NCI-H1417 treated with DMSO at 0.1 percent for 48 hours (cell line): ENCODE measurements around the gene CTDSPL.
"Not testable (repeated sequence)": the region's sequence is repeated elsewhere in the genome, so short reads cannot be mapped to it uniquely, and the experiment has no call there.

Source experiments
- DNase-seq: peaks from one replicate; lab custom pipeline; 2025; lab: John Stamatoyannopoulos, UW

Gene CTDSPL

GRCh38 chr3:38019658-38020341 lies 158.1 kb downstream of the CTDSPL start:
- DNase-seq, result no peak

GRCh38 chr3:38020342-38020726 lies 158.7 kb downstream of the CTDSPL start:
- DNase-seq, result no peak

- DNase-seq, result no peak
Measured at GRCh38 chr3:38021196-38021595, 159.5 kb downstream of the CTDSPL start.

- DNase-seq, result no peak
Measured at GRCh38 chr3:38022301-38022700, 160.6 kb downstream of the CTDSPL start.

- no peak for DNase-seq
Measured at GRCh38 chr3:38022896-38023709, 161.4 kb downstream of the CTDSPL start.

GRCh38 chr3:38026856-38027255 lies 165.2 kb downstream of the CTDSPL start:
- DNase-seq, result no peak

- DNase-seq, result no peak
Measured at GRCh38 chr3:38027466-38028465, 166.1 kb downstream of the CTDSPL start.

GRCh38 chr3:38028621-38029361 lies 167.1 kb downstream of the CTDSPL start:
- DNase-seq, result no peak

GRCh38 chr3:38029400-38030125 lies 167.9 kb downstream of the CTDSPL start, which contains the start of gene PLCD1:
TSS of gene PLCD1 (minus strand) at chr3:38029642. CDS start at chr3:38029539, 103 bp downstream.
- DNase-seq, result no peak

- DNase-seq, result no peak
Measured at GRCh38 chr3:38030126-38031021, 168.7 kb downstream of the CTDSPL start.

GRCh38 chr3:38031022-38031994 lies 169.6 kb downstream of the CTDSPL start:
- no peak for DNase-seq

GRCh38 chr3:38032328-38032865 lies 170.7 kb downstream of the CTDSPL start:
- no peak for DNase-seq

- not testable (repeated sequence) for DNase-seq
Measured at GRCh38 chr3:38033586-38033985, 171.9 kb downstream of the CTDSPL start.
